Esophagus muscularis mucosa (tissue), 3 donors: ENCODE results near the gene PDE4D.

Experiments
- POLR2A ChIP-seq: fragments of 450-650 bp; IDR thresholded peaks from one replicate; pipeline ENCODE4 v1.6.1; 2017; ENCODE audit warnings: antibody characterized with exemption, moderate library complexity, mild to moderate bottlenecking, low read depth
- TF ChIP-seq, protein P1 (sequence below), 3 experiments: fragments of 200-600 bp in 2 of 3; fragments of 450-650 bp in 1 of 3; sonication (generic) in 2 of 3; IDR thresholded peaks; one replicate each; pipeline ENCODE4 v1.5.1; 2017 to 2019; ENCODE audit warnings: antibody characterized with exemption in 3 of 3, mild to moderate bottlenecking in 2 of 3, moderate library complexity in 1 of 3

DNA sequence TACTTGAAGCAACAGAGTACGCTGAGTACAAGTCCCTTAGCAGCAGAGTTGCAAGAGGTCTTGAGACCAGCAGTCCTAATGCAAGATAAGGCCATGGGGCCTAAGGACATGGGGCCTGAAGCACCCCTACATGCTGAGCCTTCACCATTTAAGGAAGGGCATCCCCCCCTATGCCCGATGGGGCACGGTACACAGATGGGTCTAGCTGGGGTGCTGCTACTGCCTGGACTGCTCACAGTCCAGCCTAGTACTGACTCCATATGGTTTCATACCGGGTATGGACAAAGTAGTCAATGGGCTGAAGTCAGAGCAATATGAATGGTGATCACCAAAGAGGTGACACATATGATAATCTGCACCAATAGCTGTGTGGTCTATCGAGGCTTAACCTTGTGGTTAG lies 178.3 kb downstream of the PDE4D start:
- TF ChIP-seq, protein P1, sequence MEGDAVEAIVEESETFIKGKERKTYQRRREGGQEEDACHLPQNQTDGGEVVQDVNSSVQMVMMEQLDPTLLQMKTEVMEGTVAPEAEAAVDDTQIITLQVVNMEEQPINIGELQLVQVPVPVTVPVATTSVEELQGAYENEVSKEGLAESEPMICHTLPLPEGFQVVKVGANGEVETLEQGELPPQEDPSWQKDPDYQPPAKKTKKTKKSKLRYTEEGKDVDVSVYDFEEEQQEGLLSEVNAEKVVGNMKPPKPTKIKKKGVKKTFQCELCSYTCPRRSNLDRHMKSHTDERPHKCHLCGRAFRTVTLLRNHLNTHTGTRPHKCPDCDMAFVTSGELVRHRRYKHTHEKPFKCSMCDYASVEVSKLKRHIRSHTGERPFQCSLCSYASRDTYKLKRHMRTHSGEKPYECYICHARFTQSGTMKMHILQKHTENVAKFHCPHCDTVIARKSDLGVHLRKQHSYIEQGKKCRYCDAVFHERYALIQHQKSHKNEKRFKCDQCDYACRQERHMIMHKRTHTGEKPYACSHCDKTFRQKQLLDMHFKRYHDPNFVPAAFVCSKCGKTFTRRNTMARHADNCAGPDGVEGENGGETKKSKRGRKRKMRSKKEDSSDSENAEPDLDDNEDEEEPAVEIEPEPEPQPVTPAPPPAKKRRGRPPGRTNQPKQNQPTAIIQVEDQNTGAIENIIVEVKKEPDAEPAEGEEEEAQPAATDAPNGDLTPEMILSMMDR (IDR thresholded peaks at IDR 0.05) = no peak
- TF ChIP-seq POLR2A = no peak
